H9 (cell line): ENCODE measurements around the gene SOD3. TPM values are rescaled to one million over a fixed set of nuclear protein-coding genes. Genes with fewer than 3 reads are reported as not detected.

Experiments
- DNase-seq: peaks from one replicate; pipeline ENCODE4 v3.0.0-alpha.2; 2017
- H2AFZ ChIP-seq: one replicate; pipeline ENCODE4 v1.6.1; 2013; ENCODE audit warnings: mild to moderate bottlenecking, low read length, control low read depth, moderate library complexity
- H2AK5ac ChIP-seq: 2 replicates; pipeline ENCODE4 v1.6.1; 2013; ENCODE audit warnings: low read length, control low read depth, mixed read lengths; ENCODE audit not compliant: insufficient read length
- H2BK120ac ChIP-seq: one replicate; pipeline ENCODE4 v1.6.1; 2013; ENCODE audit warnings: low read depth, mild to moderate bottlenecking, low read length, control low read depth, inconsistent platforms; ENCODE audit not compliant: poor library complexity, severe bottlenecking
- H2BK12ac ChIP-seq: 2 replicates; pipeline ENCODE4 v1.6.1; 2013; ENCODE audit warnings: low read length, control low read depth, mixed read lengths, low read depth; ENCODE audit not compliant: insufficient read length
- H2BK15ac ChIP-seq: 2 replicates; pipeline ENCODE4 v1.6.1; 2013; ENCODE audit warnings: low read depth, low read length, control low read depth
- H2BK20ac ChIP-seq: one replicate; pipeline ENCODE4 v1.6.1; 2013; ENCODE audit warnings: low read depth, mild to moderate bottlenecking, low read length, control low read depth, inconsistent platforms; ENCODE audit not compliant: poor library complexity, severe bottlenecking
- H2BK5ac ChIP-seq: 2 replicates; pipeline ENCODE4 v1.6.1; 2013; ENCODE audit warnings: low read length, control low read depth, mixed read lengths; ENCODE audit not compliant: insufficient read length
- H3K14ac ChIP-seq: 2 replicates; pipeline ENCODE4 v1.6.1; 2013; ENCODE audit warnings: low read length, control low read depth; ENCODE audit not compliant: insufficient read depth
- H3K18ac ChIP-seq: 2 replicates; pipeline ENCODE4 v1.6.1; 2013; ENCODE audit warnings: low read depth, mild to moderate bottlenecking, mixed read lengths, low read length, control low read depth; ENCODE audit not compliant: insufficient read length
- H3K23ac ChIP-seq: 2 replicates; pipeline ENCODE4 v1.6.1; 2013; ENCODE audit warnings: low read length, control low read depth, mixed read lengths, low read depth; ENCODE audit not compliant: insufficient read length
- H3K23me2 ChIP-seq: 2 replicates; pipeline ENCODE4 v1.6.1; 2013; ENCODE audit warnings: low read depth, mild to moderate bottlenecking, mixed read lengths, low read length, control low read depth; ENCODE audit not compliant: insufficient read length, poor library complexity, severe bottlenecking
- H3K27ac ChIP-seq: 2 replicates; pipeline ENCODE4 v1.5.1; 2013; ENCODE audit warnings: low read length, control low read depth, mixed read lengths, low read depth; ENCODE audit not compliant: insufficient read length
- H3K27me3 ChIP-seq: 2 replicates; pipeline ENCODE4 v1.6.1; 2013; ENCODE audit warnings: low read length, control low read depth, inconsistent platforms; ENCODE audit not compliant: insufficient read depth
- H3K4ac ChIP-seq: 2 replicates; pipeline ENCODE4 v1.6.1; 2013; ENCODE audit warnings: low read depth, mild to moderate bottlenecking, control low read depth, inconsistent platforms, low read length, moderate library complexity
- H3K4me1 ChIP-seq: 2 replicates; pipeline ENCODE4 v1.6.1; 2013; ENCODE audit warnings: low read length, control low read depth, inconsistent platforms; ENCODE audit not compliant: insufficient read depth
- H3K4me2 ChIP-seq: 2 replicates; pipeline ENCODE4 v1.6.1; 2013; ENCODE audit warnings: low read length, control low read depth, mixed read lengths; ENCODE audit not compliant: insufficient read length, insufficient read depth
- H3K56ac ChIP-seq: 2 replicates; pipeline ENCODE4 v1.6.1; 2013; ENCODE audit warnings: low read depth, mild to moderate bottlenecking, mixed read lengths, low read length, control low read depth; ENCODE audit not compliant: insufficient read length
- H3K79me1 ChIP-seq: 2 replicates; pipeline ENCODE4 v1.6.1; 2013; ENCODE audit warnings: low read depth, mild to moderate bottlenecking, moderate library complexity, low read length, control low read depth, inconsistent platforms; ENCODE audit not compliant: insufficient read depth, poor library complexity, severe bottlenecking
- H3K79me2 ChIP-seq: 2 replicates; pipeline ENCODE4 v1.6.1; 2013; ENCODE audit warnings: low read length, control low read depth, inconsistent platforms; ENCODE audit not compliant: insufficient read depth
- H3K9ac ChIP-seq: 2 replicates; pipeline ENCODE4 v1.6.1; 2013; ENCODE audit warnings: low read length, control low read depth, mixed read lengths; ENCODE audit not compliant: insufficient read length; ENCODE audit errors: extremely low read depth
- H3K9me3 ChIP-seq: one replicate; pipeline ENCODE4 v1.6.1; 2013; ENCODE audit warnings: low read depth, low read length, inconsistent platforms; ENCODE audit not compliant: control insufficient read depth
- H3T11ph ChIP-seq: one replicate; pipeline ENCODE4 v1.6.1; 2013; ENCODE audit warnings: mild to moderate bottlenecking, low read length, control low read depth, inconsistent platforms
- H4K20me1 ChIP-seq: one replicate; pipeline ENCODE4 v1.6.1; 2013; ENCODE audit not compliant: control insufficient read depth, insufficient read length, insufficient read depth
- H4K5ac ChIP-seq: 2 replicates; pipeline ENCODE4 v1.6.1; 2013; ENCODE audit warnings: low read depth, mild to moderate bottlenecking, mixed read lengths, low read length, control low read depth; ENCODE audit not compliant: insufficient read length
- H4K8ac ChIP-seq: replicated peaks from 2 replicates; pipeline ENCODE4 v1.6.1; 2013; ENCODE audit warnings: low read length, control low read depth, mixed read lengths, low read depth; ENCODE audit not compliant: insufficient read length
- H4K91ac ChIP-seq: 2 replicates; pipeline ENCODE4 v1.6.1; 2013; ENCODE audit warnings: low read depth, mild to moderate bottlenecking, moderate library complexity, mixed read lengths, low read length, control low read depth; ENCODE audit not compliant: insufficient read length
- H3K27ac Mint-ChIP-seq, 3 experiments: 2 replicates in 2 of 3; 3 replicates in 1 of 3; pipeline ENCODE4 v1.8.0; 2020 to 2021; ENCODE audit warnings: mixed read lengths in 3 of 3, mild to moderate bottlenecking in 1 of 3, moderate library complexity in 1 of 3
- H3K27me3 Mint-ChIP-seq: 2 replicates; pipeline ENCODE4 v1.8.0; 2021; ENCODE audit warnings: low read depth, mild to moderate bottlenecking, moderate library complexity, mixed read lengths
- H3K36me3 Mint-ChIP-seq, 3 experiments: 2 replicates in 2 of 3; 3 replicates in 1 of 3; pipeline ENCODE4 v1.8.0; 2020 to 2021; ENCODE audit warnings: low read depth in 3 of 3, mixed read lengths in 3 of 3; ENCODE audit not compliant: insufficient read depth in 1 of 3
- H3K4me1 Mint-ChIP-seq, 2 experiments: 2 replicates each; pipeline ENCODE4 v1.8.0; 2020; ENCODE audit warnings: mixed read lengths in 2 of 2
- H3K4me3 Mint-ChIP-seq, 2 experiments: 2 replicates in 1 of 2; 3 replicates in 1 of 2; pipeline ENCODE4 v1.8.0; 2020 to 2021; ENCODE audit warnings: mild to moderate bottlenecking in 2 of 2, mixed read lengths in 2 of 2, moderate library complexity in 1 of 2
- H3K9me3 Mint-ChIP-seq, 2 experiments: 2 replicates in 1 of 2; 3 replicates in 1 of 2; pipeline ENCODE4 v1.8.0; 2020; ENCODE audit warnings: mild to moderate bottlenecking in 2 of 2, mixed read lengths in 2 of 2, moderate library complexity in 1 of 2
- CTCF ChIP-seq: fragments of 200-600 bp; sonication (generic); conservative IDR thresholded peaks from 3 replicates; pipeline ENCODE4 v1.8.0; 2021; ENCODE audit warnings: antibody characterized with exemption, mild to moderate bottlenecking
- WGBS: extraction: QIAGEN DNeasy Blood & Tissue Kit; methylation state at CpG from one replicate; pipeline ENCODE4 v1.1.7; 2013; ENCODE audit warnings: missing lambda C conversion rate, low lambda C conversion rate, mixed read lengths; ENCODE audit not compliant: insufficient read length; ENCODE audit errors: extremely low coverage; 5-methylcytosine and 5-hydroxymethylcytosine counted together
- total RNA-seq: library from RNA; stranded (reverse); gene quantifications from 2 replicates; pipeline ENCODE4 v1.2.1, GENCODE V29; 2021

Gene SOD3
- total RNA-seq, 1 experiment from 2014 or later, result 3.3 TPM

- Histone ChIP-seq H4K91ac (no peak overlapping the region), H2AFZ (no peak overlapping the region), H4K5ac (no peak overlapping the region), H2BK5ac (no peak overlapping the region), H3K56ac (no peak overlapping the region), H3K79me2 (no peaks in the 10 kb centered on the region), H3K79me1 (no peaks in the 10 kb centered on the region), H4K8ac (no peak overlapping the region), H3K4ac (no peak overlapping the region), H2BK15ac (no peak overlapping the region), H3K14ac (no peak overlapping the region), H3K9ac (no peak overlapping the region), H3K9me3 (no peaks in the 10 kb centered on the region), H2BK12ac (no peak overlapping the region), H2BK120ac (no peak overlapping the region), H4K20me1 (no peaks in the 10 kb centered on the region), H3T11ph (no peak overlapping the region), H2BK20ac (no peak overlapping the region), H2AK5ac (no peak overlapping the region), H3K18ac (no peak overlapping the region), H3K27me3 (no peaks in the 10 kb centered on the region), H3K23ac (no peak overlapping the region), H3K23me2 (no peaks in the 10 kb centered on the region), H3K4me1 (peaks cover 2% of the 10 kb centered on the region; the same call in 1 of the 2 replicates), H3K4me2 (no peak overlapping the region), H3K27ac (no peak overlapping the region)
- Mint-ChIP-seq H3K4me1 (peaks cover 26 to 32% of the 10 kb centered on the region in 2 experiments), H3K4me3 (no peak overlapping the region), H3K9me3 (no peaks in the 10 kb centered on the region; a peak in 1 of 5 replicates), H3K36me3 (no peaks in the 10 kb centered on the region; a peak in 1 of 7 replicates), H3K27me3 (no peaks in the 10 kb centered on the region; the same call in none of the 2 replicates), H3K27ac (no peak overlapping the region; a peak in 1 of 7 replicates)
- WGBS, result no CpG with 5 or more reads among the region's 4 CpGs
- TF ChIP-seq CTCF, result no peak
- DNase-seq, result no peak
These were observed 48.0 kb upstream of the SOD3 start for GRCh38 chr4:24747234-24747975.
